Keratinocyte (primary cell): ENCODE measurements around the gene MAGI1. TPM values are rescaled to one million over a fixed set of nuclear protein-coding genes. Genes with fewer than 3 reads are reported as not detected.

Source experiments
- DNase-seq: peaks from one replicate; pipeline ENCODE4 v3.0.0-alpha.2; 2011; ENCODE audit warnings: low read depth, missing footprints, low spot score
- FAIRE-seq: peaks from 2 replicates; lab custom pipeline; 2011; peaks lifted over from hg19 to GRCh38; lab: Jason Lieb, UNC
- H2AFZ ChIP-seq: 2 replicates; pipeline ENCODE4 v1.6.0; 2012; ENCODE audit warnings: low read length, control low read depth, inconsistent platforms; ENCODE audit not compliant: control insufficient read depth
- H3K27ac ChIP-seq: 2 replicates; pipeline ENCODE4 v1.5.1; 2011; ENCODE audit warnings: low read length; ENCODE audit not compliant: control insufficient read depth, insufficient read depth
- H3K27me3 ChIP-seq: 3 replicates; pipeline ENCODE4 v1.6.0; 2011; ENCODE audit warnings: low read length; ENCODE audit not compliant: control insufficient read depth, insufficient read depth; ENCODE audit errors: extremely low read depth
- H3K36me3 ChIP-seq, 2 experiments: 2 replicates in 1 of 2; 3 replicates in 1 of 2; pipeline ENCODE4 v1.5.1; 2011; ENCODE audit warnings: low read length in 2 of 2, mild to moderate bottlenecking in 1 of 2; ENCODE audit not compliant: control insufficient read depth in 2 of 2, insufficient read depth in 2 of 2; ENCODE audit errors: extremely low read depth in 1 of 2
- H3K4me1 ChIP-seq: 3 replicates; pipeline ENCODE4 v1.5.1; 2011; ENCODE audit warnings: low read length; ENCODE audit not compliant: control insufficient read depth, insufficient read depth; ENCODE audit errors: extremely low read depth
- H3K4me2 ChIP-seq: 3 replicates; pipeline ENCODE4 v1.6.0; 2011; ENCODE audit warnings: low read depth, low read length; ENCODE audit not compliant: control insufficient read depth, insufficient read depth; ENCODE audit errors: extremely low read depth
- H3K4me3 ChIP-seq, 3 experiments: fragments of 200-600 bp in 1 of 3; sonication (generic) in 1 of 3; 2 replicates in 2 of 3; 3 replicates in 1 of 3; pipeline ENCODE4 v1.5.1; 2011 to 2016; ENCODE audit warnings: low read length in 3 of 3, mild to moderate bottlenecking in 3 of 3, control low read depth in 2 of 3, inconsistent platforms in 1 of 3, low read depth in 1 of 3, mixed read lengths in 1 of 3, mixed run types in 1 of 3, moderate library complexity in 1 of 3; ENCODE audit not compliant: control insufficient read depth in 2 of 3, insufficient read depth in 2 of 3; ENCODE audit errors: extremely low read depth in 1 of 3
- H3K79me2 ChIP-seq: 2 replicates; pipeline ENCODE4 v1.6.0; 2012; ENCODE audit warnings: low read length; ENCODE audit not compliant: control insufficient read depth, insufficient read depth
- H3K9ac ChIP-seq: 3 replicates; pipeline ENCODE4 v1.6.0; 2011; ENCODE audit warnings: low read length; ENCODE audit not compliant: control insufficient read depth, insufficient read depth; ENCODE audit errors: extremely low read depth
- H3K9me1 ChIP-seq: 3 replicates; pipeline ENCODE4 v1.6.0; 2011; ENCODE audit warnings: low read length; ENCODE audit not compliant: control insufficient read depth, insufficient read depth; ENCODE audit errors: extremely low read depth
- H3K9me3 ChIP-seq: 2 replicates; pipeline ENCODE4 v1.5.1; 2012; ENCODE audit warnings: low read depth, low read length; ENCODE audit not compliant: control insufficient read depth
- H4K20me1 ChIP-seq: 3 replicates; pipeline ENCODE4 v1.6.0; 2011; ENCODE audit warnings: low read length; ENCODE audit not compliant: control insufficient read depth, insufficient read depth; ENCODE audit errors: extremely low read depth
- EZH2 ChIP-seq: IDR thresholded peaks from one replicate; pipeline ENCODE4 v1.6.1; 2012; ENCODE audit warnings: inconsistent platforms, mild to moderate bottlenecking, low read length, moderate library complexity
- dilution Hi-C: fragments of 300-500 bp; cut with MboI; formaldehyde crosslinking; loops from one replicate; pipeline ENCODE4 v1.7.0; 2020; ENCODE audit warnings: low sequenced_read_pairs; ENCODE audit not compliant: extremely low pct_ligation_motif_present
- polyA plus RNA-seq, 5 experiments: library from polyadenylated mRNA; depleted of rRNA in 3 of 5; stranded (reverse) in 3 of 5; stranded (forward) in 1 of 5; unstranded in 1 of 5; fragments of >200 nt; gene quantifications; 1 replicate in 1 of 5; 2 replicates in 3 of 5; 3 replicates in 1 of 5; pipeline versions ENCODE4 v1.2.1 to v1.2.3, GENCODE V29; 2011 to 2012; ENCODE audit warnings: missing spikeins in 2 of 5, low read depth in 1 of 5, low replicate concordance in 1 of 5
- TF ChIP-seq, protein P1 (sequence below), 3 experiments: IDR thresholded peaks in 1 of 3; conservative IDR thresholded peaks in 1 of 3; optimal IDR thresholded peaks in 1 of 3; 2 replicates in 2 of 3; 3 replicates in 1 of 3; pipeline versions ENCODE3 to v1.5.1; 2011; ENCODE audit warnings: low read length in 3 of 3, mild to moderate bottlenecking in 3 of 3, moderate library complexity in 2 of 3, control low read depth in 1 of 3, inconsistent platforms in 1 of 3; ENCODE audit not compliant: insufficient read depth in 2 of 3; ENCODE audit errors: extremely low read depth in 1 of 3

Gene MAGI1
- polyA plus RNA-seq, 1 donor (not counting 4 experiments of a cell fraction or from before 2014, with no cell fraction given), result 10.9 TPM

DNA sequence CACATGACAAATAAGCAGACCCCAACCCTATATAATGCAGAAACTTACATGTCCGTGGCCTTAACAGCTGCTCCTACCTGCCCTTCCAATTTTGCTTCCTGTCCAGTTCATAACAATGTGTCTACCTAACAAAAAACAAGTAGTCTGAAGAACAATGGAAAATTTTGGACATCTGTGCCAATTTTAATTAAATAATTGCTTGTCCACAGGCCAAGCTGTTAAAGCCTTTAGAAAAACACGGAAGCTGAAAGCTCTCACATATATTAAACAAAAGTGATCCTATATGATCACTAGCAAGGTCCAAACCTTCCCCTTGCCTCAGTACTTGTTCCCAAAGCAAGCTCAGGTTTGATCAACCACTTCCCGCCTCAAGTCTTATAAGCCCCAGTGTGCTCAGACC, 37.1 kb downstream of the MAGI1 start:
- Histone ChIP-seq H3K27ac (no peak overlapping the region), H3K4me2 (no peak overlapping the region), H3K27me3 (no peaks in the 10 kb centered on the region), H3K79me2 (peaks cover 2% of the 10 kb centered on the region), H3K9ac (no peak overlapping the region), H3K4me3 (no peak overlapping the region), H3K9me1 (no peaks in the 10 kb centered on the region), H2AFZ (no peak overlapping the region), H3K36me3 (no peaks in the 10 kb centered on the region), H3K9me3 (no peaks in the 10 kb centered on the region), H3K4me1 (peaks cover 13% of the 10 kb centered on the region), H4K20me1 (no peaks in the 10 kb centered on the region)
- DNase-seq, result no peak
- no peak for FAIRE-seq
- TF ChIP-seq, protein P1, sequence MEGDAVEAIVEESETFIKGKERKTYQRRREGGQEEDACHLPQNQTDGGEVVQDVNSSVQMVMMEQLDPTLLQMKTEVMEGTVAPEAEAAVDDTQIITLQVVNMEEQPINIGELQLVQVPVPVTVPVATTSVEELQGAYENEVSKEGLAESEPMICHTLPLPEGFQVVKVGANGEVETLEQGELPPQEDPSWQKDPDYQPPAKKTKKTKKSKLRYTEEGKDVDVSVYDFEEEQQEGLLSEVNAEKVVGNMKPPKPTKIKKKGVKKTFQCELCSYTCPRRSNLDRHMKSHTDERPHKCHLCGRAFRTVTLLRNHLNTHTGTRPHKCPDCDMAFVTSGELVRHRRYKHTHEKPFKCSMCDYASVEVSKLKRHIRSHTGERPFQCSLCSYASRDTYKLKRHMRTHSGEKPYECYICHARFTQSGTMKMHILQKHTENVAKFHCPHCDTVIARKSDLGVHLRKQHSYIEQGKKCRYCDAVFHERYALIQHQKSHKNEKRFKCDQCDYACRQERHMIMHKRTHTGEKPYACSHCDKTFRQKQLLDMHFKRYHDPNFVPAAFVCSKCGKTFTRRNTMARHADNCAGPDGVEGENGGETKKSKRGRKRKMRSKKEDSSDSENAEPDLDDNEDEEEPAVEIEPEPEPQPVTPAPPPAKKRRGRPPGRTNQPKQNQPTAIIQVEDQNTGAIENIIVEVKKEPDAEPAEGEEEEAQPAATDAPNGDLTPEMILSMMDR (optimal IDR thresholded peaks at IDR 0.05 in 1 of 3, IDR thresholded peaks at IDR 0.05 in 1 of 3, conservative IDR thresholded peaks at IDR 0.05 in 1 of 3; ENCODE audit: extremely low read depth in 1 of 3, insufficient read depth in 2 of 3, low read length in 3 of 3), result no peak
- no peak for TF ChIP-seq EZH2
- dilution Hi-C loops, result no loop called here

DNA sequence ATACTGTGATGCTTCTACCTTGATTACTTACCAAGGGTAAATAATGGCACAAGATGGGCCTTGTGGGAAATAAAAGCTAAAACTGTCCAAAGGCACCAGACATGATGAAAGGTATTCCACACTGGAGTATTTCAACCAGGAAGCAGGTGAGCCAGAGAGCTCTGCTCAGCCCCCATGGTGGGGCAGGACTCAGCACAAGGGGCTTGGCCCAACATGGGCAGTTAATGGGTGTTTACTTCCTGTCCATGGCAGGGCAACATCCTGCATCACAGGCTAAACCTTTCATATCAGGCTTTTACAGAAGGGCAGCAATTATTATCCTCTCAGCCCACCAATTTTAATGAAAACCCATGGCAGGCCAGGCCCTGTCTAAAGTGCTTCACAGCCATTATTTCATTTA, 38.2 kb downstream of the MAGI1 start:
- no peaks in the 10 kb centered on the region for H4K20me1 ChIP-seq
- no peak for FAIRE-seq
- H3K4me1 ChIP-seq, result peaks cover 22% of the 10 kb centered on the region
- H2AFZ ChIP-seq, result no peak overlapping the region
- no peaks in the 10 kb centered on the region for H3K9me1 ChIP-seq
- peaks cover 4% of the 10 kb centered on the region for H3K79me2 ChIP-seq
- H3K9me3 ChIP-seq, result no peaks in the 10 kb centered on the region
- H3K27ac ChIP-seq, result no peak overlapping the region
- no peaks in the 10 kb centered on the region for H3K27me3 ChIP-seq
- no peak overlapping the region for H3K4me3 ChIP-seq
- no peaks in the 10 kb centered on the region for H3K36me3 ChIP-seq
- no peak overlapping the region for H3K4me2 ChIP-seq
- TF ChIP-seq, protein P1 (optimal IDR thresholded peaks at IDR 0.05 in 1 of 3, IDR thresholded peaks at IDR 0.05 in 1 of 3, conservative IDR thresholded peaks at IDR 0.05 in 1 of 3; ENCODE audit: extremely low read depth in 1 of 3, insufficient read depth in 2 of 3, low read length in 3 of 3), result no peak
- no peak for TF ChIP-seq EZH2
- no peak for DNase-seq
- dilution Hi-C loops, result no loop called here
- no peak overlapping the region for H3K9ac ChIP-seq
